HG03196 (cell line): ENCODE data around the gene TK1.
"Not testable (repeated sequence)": the region's sequence is repeated elsewhere in the genome, so short reads cannot be mapped to it uniquely, and the experiment has no call there.

Experiments
- ATAC-seq: cut with Tn5 transposase; IDR thresholded peaks from one replicate; pipeline ENCODE4 v1.9.1; 2021; ENCODE audit not compliant: unreplicated experiment

TK1 gene

DNA sequence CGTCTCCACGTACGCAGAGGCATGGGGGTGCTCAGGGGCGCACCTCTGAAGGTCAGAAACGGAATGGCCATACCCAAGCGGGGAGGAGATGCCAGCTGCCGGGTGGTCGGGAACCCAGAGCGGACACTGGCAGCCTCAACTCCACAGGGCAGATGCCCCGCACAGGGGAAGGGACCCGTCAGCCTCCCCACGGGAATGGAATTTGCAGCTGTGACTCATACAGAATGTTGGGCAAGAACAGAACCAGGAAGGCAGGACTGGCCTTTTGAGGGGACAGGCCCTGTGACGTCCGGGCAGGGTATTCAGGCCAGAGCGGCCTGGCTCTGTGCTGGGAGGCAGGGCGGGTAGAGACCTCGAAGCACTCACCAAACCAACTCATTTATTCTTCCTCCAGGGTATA lies 7.5 kb downstream of the TK1 start:
- no peak for ATAC-seq

DNA sequence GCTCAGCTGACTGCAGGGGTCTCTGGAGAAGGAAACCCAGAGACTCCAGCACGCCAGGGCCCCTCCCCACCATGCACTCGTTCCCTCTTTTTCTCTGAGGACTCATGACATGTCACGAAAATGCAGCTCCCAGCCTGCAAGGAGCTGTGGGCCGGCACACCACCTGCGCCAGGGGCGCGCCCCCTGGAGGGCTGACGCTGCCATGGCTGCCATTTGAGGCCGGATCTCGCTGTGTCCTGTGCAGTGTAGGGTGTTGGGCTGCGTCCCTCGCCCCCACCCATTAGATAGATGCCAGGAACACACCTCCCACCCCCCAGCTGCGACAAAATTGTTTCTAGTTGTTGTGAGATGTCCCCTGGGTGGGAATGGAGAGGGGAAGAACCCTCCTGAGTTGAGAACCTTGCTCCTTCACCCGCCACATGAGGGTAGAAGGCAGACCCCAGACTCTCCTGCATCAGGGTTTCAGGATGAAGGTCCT lies 10.3 kb downstream of the TK1 start:
- no peak for ATAC-seq

DNA sequence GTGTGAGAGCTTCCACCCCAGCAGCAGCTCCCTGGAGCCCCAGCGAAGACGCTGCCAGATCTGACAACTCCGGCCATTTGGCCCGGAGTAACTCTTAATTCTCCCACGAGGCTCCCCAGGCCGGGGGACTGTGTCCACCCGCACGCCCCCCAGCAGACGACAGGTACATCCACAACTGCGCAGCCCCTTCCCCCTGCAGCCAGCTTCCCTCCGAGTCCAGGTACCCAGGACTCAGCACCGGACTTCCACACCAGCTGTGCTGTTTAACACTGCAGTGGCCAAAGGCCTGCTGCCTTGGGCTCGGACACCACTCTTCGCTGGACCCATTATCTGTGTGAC lies 11.2 kb downstream of the TK1 start:
- no peak for ATAC-seq

DNA sequence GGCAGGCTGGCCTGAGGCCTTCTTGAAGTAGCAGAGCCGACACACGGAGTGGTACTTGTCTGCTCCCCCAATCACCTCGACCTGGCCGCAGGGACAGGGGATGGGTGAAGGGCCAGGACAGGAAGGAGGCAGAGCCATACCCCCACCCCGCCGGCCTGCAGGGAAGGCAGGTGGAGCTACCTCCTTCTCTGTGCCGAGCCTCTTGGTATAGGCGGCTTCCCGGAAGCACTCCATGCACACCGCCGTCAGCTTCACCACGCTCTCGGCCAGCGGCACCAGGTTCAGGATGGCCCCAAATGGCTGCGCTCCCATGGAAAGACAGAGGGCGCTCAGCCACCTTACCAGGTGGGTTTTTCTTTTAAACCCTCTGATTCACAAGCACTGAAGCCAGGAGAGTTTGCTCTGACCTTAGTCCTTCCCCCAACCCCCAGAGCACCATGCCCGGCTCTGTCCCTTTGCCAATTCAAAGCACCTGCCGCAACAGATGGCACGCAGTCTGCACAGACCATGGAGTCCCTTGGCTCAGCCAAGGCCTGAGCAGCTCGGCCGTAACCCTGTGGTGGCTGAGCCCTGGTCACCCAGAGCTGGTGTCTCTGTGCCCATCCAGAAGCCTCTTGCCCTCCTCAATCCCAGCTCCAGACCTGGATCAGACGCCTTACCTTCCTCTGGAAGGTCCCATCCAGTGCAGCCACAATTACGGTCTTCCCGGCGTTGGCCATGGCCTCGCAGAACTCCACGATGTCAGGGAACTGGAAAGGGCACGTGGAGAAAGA lies 11.8 kb downstream of the TK1 start:
- no peak for ATAC-seq

DNA sequence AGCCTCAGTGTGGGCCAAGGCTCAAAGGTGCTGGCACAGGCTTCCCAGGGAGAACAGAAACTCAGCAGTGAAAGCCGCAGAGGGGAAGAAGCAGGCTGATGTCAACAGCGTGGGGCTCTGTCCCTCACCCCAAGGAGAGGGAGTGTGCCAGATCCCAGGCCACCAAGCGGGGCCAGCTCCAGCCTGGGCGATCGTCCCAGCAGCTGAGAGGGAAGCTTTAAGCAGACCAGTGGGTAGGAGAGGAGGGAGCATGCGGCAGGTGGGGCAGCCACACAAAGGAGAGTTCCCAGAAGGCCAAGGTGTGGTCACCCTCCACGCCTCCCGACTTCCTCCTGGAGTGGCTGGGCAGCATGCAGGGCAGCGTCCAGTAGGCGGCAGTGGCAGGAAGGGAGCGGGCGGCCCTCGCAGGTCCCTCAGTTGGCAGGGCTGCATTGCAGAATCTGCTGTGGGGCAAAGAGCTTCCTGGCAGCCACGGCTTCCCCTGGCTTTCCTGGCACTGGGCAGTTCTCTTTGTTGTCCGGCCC lies 12.4 kb downstream of the TK1 start:
- no peak for ATAC-seq

DNA sequence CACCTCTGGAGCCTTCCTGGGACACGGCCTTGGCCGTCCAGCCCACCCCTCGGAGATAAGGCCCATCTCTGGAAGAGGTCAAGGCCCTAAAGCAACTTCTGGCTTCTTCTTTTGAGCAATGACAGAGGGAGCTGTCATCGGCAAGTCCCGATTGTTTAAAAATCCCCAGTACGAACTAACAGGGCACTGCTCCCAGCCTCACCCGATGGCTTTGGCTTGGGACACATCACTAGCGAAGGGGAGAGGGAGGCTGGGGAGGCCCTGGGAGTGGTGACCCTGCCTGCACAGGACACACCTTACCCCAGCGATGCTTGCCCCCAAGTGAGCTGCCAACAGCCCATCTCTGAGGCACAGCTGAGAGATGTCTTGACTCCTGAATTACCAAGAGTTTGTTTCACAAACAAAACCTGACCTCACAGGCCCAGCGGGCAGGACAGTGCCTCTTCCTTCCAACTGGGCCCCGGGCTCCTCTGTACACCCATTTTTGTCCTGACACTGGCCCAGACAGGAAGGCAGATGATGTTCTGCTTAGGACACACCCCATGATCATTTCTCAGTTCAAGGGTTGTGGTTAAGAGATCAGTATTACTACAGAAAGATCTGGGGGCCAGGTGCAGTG lies 13.6 kb downstream of the TK1 start:
- ATAC-seq = no peak

DNA sequence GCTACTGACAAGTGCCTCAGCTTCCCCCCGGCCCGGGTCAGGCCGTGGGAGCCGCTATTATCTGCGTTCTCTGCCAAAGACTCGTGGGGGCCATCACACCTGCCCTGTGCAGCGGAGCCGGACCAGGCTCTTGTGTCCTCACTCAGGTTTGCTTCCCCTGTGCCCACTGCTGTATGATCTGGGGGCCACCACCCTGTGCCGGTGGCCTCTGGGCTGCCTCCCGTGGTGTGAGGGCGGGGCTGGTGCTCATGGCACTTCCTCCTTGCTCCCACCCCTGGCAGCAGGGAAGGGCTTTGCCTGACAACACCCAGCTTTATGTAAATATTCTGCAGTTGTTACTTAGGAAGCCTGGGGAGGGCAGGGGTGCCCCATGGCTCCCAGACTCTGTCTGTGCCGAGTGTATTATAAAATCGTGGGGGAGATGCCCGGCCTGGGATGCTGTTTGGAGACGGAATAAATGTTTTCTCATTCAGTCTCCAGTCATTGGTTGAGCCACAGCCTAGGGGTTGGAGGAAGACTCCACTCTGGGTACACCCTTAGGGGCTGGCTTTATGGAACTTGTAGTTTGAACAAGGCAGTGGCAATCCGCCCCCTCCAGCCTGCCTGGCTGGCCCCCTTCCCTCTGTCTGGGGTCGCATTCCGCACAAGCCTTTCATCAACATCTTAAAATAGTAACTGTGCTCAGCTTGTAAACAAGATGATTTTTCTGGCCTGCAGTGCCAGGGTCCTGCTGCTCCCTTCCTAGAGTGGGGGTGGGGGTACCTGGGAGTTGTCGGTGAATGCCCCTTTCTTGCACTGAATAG lies 14.4 kb downstream of the TK1 start:
- no peak for ATAC-seq

DNA sequence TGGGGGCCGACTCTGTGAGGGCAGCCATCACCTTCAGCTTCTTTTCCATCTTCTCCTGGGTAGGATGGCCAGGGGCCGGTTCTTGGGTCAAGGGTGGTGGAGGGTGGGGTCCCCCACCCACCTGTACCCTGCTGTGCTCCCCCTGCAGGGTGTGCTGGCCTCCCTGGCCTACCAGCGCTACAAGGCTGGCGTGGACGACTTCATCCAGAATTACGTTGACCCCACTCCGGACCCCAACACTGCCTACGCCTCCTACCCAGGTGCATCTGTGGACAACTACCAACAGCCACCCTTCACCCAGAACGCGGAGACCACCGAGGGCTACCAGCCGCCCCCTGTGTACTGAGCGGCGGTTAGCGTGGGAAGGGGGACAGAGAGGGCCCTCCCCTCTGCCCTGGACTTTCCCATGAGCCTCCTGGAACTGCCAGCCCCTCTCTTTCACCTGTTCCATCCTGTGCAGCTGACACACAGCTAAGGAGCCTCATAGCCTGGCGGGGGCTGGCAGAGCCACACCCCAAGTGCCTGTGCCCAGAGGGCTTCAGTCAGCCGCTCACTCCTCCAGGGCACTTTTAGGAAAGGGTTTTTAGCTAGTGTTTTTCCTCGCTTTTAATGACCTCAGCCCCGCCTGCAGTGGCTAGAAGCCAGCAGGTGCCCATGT lies 15.1 kb downstream of the TK1 start:
- not testable (repeated sequence) for ATAC-seq

DNA sequence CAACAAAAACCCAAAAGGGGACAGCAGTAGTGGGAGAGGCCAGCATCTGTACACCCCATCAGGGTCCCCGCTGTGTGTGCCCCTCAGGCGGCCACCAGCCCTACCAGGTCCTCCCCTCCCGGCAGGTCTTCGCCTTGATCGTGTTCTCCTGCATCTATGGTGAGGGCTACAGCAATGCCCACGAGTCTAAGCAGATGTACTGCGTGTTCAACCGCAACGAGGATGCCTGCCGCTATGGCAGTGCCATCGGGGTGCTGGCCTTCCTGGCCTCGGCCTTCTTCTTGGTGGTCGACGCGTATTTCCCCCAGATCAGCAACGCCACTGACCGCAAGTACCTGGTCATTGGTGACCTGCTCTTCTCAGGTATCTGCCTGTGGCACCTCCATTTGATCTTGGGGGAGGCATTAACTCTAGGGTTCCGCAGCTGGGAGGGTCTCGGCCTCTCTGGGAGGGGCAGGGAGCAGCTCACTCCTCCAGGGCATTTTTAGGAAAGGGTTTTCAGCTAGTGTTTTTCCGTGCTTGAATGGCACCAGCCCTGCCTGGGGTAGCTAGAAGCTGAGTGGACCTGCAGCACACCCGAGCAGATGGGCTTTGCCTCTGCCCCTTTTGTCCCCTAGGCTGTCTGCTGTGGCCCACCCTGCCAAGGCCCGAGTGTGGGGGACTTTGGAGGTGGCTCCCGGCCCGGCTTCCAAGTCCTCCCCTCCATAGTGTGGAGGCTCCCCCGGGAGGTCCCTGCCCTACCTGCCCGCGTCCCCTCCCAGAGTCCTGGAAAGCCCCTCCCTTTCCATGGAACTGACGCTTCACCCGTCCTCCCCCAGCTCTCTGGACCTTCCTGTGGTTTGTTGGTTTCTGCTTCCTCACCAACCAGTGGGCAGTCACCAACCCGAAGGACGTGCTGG lies 15.9 kb downstream of the TK1 start:
- no peak for ATAC-seq

DNA sequence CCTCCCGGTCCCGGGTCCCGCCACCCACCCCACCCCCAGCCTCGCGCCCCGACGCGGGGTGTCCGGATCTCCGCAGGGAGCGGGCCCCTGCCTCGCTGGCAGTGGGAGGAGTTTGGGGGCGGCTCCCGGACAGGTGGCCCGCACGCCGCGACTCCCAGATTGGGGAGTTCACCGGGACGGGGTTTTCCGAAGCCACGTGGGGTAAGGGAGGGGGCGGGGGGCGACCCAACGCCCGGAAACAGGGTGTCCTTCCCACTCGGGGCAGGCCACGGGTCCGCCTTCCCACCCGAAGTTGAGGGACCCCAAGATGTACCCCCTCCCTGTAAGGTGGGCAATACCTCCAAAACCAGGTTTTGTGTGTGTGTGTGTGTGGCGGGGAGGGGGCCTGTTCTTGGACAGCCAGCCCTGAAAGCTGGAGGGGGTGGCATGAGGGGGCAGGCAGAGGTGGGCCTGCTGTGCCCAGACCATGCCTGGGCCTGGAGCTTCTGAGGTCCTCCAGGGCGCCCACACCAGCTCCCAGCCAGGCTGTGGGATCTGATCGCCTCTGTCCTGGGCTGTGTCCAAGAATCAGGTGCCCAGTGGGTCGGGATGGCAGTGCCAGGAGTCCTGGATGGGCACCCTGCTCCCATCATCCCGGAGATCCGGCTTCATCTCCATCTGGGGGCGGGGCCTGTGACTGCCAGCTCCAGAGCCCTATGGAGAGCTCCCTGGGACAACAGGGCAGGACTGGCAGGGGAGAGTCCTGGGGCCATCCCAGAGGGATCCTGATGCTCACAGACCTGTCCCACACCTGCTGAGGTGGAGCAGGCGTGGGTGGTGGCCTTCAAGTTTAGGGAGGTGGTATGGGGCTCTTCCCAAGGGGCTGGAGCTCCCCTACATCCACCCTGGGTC lies 17.7 kb downstream of the TK1 start:
- ATAC-seq = peak; percentile 24

DNA sequence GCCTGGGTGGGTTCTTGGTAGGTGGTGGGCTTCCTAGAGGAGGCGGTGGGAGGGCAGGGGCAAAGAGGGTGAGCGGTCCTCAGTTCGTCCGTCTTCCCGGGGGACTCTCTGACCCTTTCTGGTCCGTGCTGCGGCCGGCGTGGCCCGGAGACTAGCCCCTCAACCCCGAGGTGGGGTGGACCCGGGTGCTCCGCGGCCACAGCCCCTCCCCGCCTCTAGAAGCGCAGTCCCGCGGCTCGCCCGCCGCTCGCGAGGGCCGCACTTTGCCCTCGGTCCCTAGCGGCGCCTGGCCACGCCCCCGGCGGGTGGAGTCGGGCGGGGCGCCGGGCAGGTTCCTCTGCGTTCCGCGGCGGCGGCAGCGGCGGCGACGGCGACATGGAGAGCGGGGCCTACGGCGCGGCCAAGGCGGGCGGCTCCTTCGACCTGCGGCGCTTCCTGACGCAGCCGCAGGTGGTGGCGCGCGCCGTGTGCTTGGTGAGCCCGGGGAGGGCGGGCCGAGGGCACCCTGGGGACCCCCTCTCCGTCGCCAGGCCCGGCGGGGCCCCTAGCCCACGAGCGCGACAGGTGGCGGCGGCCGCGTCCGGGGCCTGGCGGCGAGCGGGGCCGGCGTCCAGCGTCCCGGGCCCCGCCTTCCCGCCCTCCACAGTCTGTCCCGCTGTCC lies 18.5 kb downstream of the TK1 start, which contains the start of gene SYNGR2:
TSS of gene SYNGR2 (plus strand) at position 340 of the 661 bp plus-strand sequence. CDS start at position 376, 36 bp downstream.
- peak; percentile 44 for ATAC-seq

DNA sequence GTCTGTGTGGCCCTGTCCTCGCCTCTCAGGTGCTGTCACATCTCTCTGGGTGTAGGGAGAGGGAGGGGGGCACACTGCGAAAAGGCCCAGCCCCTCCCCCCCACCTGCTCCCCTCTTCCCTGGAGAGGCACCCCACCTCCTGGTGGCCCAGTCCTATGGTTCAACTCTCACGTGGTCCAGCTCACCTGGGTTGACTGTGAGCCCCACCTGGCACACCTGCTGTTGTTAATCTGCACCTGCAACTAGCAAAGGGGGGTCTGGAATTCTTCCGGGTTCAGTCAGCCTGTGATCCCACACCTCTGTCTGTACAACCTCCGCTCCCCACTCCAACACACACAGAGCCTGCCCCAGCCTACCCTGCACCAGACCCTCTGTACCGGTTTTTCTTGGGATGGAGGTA lies 20.4 kb downstream of the TK1 start:
- ATAC-seq = no peak

DNA sequence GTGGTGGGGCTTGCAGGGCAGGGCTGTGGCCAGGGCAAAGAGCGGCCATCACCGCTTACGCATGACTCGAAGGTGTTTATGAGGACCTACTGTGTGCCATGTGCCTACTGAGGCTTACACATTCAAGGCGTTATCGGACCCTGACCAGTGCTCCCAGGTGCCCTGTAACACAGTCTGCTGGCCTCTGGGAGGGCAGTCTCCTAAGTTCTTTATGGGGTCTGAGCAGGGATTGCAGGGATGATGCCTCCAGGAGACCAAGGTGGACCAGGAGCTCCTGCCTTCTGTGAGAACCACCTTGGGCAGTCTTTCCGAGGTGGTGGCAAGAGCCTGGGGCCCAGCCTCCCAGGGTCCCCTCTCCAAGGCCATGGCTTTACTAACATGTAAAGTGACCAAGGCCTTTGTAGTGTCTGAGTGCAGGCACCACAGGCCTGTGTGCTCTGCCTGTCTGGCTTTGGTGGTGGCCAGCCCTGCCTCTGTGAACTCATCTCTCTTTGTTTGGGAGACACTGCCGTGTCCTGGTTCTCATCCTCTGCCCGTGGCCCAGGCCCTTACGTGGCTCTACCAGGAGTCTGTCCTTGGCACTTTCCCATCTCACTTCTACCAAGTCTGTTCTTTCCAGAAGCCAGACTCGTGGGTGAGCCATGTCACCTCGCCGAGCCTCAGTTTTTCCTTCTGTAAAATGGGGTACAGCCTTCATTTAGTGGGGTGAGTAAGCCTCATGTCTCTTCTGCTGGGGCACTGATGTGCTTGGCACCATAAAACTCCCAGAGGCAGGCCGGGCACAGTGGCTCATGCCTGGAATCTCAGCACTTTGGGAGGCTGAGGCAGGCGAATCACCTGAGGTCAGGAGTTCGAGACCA lies 21.9 kb downstream of the TK1 start:
- no peak for ATAC-seq

DNA sequence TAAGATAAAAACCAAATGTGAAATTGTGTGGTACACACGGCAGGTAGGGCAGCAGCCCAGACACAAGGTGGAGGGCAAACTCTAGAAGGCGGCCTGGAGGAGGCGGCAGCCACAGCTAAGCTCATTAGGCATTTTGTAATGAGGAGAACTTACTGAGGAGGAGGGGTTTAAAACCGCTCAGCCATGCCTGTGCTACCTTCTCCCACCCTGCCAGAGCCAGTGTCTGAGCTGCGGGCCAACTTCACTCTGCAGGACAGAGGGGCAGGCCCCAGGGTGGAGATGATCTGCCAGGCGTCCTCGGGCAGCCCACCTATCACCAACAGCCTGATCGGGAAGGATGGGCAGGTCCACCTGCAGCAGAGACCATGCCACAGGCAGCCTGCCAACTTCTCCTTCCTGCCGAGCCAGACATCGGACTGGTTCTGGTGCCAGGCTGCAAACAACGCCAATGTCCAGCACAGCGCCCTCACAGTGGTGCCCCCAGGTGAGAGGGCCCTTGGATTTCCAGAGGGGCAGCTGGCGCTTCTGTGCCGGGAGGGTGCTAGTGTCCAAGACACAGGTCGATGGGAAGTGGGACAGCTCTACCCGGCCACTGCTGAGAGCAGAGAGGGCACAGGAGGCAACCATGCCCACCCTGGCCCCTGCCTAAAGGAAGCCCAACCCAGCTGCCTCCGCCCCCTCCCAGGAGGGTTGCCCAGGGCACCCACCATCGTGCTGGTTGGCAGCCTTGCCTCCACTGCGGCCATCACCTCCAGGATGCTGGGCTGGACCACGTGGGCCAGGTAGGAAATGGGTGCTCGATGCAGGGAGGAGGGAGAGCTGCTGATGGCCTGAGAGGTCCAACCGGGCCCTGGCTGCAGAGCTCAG lies 22.7 kb downstream of the TK1 start:
- no peak for ATAC-seq

DNA sequence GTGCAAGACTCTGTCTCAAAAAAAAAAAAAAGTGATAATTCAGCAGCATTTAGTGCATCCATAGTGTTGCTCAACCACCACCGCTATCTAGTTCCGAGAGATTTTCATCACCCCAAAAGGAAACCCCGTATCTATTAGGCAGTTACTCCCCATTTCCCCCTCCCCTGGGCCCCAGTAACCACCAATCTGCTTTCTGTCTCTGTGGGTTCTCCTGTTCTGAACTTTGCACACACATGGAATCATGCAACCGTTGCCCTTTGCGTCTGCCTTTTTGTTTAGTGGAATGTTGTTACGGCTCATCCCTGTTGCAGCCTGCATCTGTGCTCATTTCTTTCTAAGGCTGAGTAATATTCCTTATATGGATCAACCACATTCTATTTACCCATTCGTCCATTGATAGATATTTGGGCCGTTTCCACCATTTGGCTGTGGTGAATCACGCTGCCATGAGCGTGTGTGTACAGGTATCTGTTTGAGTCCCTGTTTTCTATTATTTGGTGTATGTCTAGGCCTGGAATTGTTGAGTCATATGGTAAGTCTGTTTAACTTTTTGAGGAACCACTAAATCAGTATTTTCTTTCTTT lies 27.2 kb downstream of the TK1 start:
- no peak for ATAC-seq
